Stimulated activated naive CD4-positive, alpha-beta T cell (primary cell): ENCODE results near the gene FKBP3.
"Not testable (repeated sequence)": the region's sequence is repeated elsewhere in the genome, so short reads cannot be mapped to it uniquely, and the experiment has no call there.

Experiments
- DNase-seq, 6 experiments: peaks; one replicate each; lab custom pipeline; 2025; lab: John Stamatoyannopoulos, UW

FKBP3 gene

GRCh38 chr14:45134051-45134958 is at the start of gene FKBP3:
Gene FKBP3 (minus strand): TSS chr14:45134481. CDS start chr14:45134456, 25 bp downstream.
- DNase-seq: peak; percentile 89 to 96 (median 94)

DNA sequence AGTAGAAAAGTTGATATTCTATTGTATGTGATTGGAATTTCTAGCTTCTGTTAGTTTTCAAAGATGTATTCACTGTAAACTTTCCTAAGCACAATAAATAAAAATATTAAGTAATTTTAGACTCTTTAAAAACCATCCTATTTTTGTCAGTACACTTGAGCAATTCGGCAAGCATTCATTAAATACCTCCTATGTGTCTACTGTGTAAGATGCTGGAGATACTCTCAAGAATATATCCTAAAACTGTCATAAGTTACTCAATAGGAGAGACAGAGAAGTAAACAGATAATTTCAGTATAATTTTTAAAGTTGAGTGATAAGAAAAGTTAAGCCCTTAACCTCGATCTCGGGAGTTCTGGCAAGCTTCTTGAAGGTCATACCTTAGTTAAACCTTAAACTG is 47.5 kb upstream of the FKBP3 start:
- no peak for DNase-seq

GRCh38 chr14:45181329-45181728 is 47.0 kb upstream of the FKBP3 start:
- DNase-seq: no peak

- no peak for DNase-seq
These were observed 42.8 kb upstream of the FKBP3 start for GRCh38 chr14:45177076-45177475.

DNA sequence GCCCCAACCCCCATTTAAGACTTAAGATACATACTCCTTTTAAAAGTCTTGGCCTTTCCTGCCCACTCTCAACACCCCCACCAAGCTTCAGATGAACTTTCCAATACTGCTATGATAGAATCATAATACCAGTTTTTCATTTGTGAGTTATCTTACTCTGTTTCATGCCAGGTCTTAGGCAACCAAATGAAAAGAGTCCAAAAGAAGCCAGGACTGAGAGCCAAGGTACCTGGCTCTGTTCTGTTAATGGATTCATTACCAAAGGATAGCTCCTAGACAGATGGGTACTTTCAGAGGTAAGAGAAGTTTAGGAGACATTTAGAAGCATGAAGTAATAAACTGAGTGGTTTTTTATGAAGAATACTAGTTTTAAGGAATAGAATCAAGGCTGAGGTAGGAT is 35.6 kb upstream of the FKBP3 start:
- DNase-seq: no peak

DNA sequence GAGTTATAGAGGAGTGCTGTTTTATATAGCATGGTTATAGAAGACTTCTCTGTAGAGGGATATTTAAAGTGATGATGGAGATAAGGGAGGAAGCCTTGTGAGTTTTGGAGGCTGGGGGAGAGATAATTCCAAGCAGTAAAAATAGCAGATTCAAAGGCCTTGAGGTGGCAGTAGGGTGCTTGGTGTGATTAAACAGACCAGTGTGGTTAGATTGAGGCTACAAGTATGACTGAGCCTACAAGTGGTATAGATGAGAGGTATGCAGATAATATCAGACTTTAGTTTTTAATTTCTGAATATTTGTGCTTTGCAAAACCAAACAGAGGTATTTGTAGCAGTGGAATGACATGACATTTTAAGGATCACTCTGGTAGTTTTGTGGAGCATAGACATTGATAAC is 21.8 kb upstream of the FKBP3 start:
- DNase-seq: no peak

DNA sequence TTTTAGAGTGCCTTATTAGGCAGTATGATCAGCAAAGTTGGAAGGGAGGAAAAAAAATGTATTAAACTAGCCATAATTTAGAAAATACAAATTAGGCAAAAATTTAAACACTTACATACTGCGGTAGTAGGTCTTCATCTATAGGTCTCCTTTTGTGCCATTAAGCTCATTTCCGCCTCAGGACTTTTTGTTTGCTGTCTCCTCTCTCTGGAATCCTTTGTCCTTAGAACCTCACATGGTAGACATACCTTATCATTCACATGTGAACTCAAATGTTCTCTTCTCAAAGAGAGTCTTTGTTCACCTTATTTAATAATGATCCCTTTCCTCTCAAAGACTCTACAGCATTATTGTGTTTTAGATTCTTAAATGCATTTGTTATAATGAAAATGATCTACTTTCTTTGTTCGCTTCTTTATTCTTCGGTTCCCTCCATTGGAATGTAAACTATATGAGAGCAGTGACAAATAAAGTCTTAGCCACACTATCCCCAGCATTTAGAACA is 16.2 kb upstream of the FKBP3 start:
- no peak for DNase-seq

- DNase-seq: no peak
These were observed 15.3 kb upstream of the FKBP3 start for GRCh38 chr14:45149602-45150001.

DNA sequence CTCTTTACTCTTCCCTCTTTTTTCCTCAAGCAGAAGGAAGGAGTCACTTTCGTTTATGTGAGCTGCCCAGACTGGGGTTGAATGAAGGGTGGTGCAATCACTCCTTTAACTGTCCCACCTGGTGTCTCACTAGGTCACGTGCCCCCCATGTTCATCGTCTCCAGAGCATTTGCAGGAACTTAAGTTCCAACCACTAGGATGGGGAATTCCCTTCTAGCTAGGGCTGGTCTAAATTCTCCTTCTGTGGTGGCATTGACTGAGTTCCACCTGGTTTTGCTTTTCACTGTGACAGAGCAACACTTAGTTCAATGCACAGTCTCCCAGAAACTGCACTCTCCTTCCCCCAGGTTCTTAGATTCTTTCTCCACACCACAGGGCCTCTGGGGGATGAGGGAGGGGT is 10.9 kb upstream of the FKBP3 start:
- DNase-seq: no peak

GRCh38 chr14:45144658-45145057 is 10.4 kb upstream of the FKBP3 start:
- no peak for DNase-seq

- not testable (repeated sequence) for DNase-seq
These were observed 7.8 kb upstream of the FKBP3 start for GRCh38 chr14:45142083-45142482.

DNA sequence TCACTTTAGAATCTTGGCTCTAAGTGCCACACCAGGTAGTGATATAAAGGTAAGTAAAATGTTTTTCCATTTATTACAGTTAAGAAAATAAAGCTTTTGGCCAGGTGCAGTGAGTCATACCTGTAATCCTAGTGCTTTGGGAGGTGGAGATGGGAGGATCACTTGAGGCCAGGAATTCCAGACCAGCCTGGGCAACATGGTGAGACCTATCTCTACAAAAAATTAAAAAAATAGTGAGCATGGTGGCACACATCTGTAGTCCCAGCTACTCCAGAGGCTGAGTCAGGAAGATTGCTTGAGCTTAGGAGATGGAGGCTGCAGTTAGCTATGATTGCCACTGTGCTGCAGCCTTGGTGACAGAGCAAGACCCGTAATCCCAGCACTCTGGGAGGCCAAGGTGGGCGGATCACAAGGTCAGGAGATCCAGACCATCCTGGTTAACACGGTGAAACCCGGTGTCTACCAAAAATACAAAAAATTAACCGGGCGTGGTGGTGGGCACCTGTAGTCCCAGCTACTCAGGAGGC is 6.4 kb upstream of the FKBP3 start:
- DNase-seq: no peak

DNA sequence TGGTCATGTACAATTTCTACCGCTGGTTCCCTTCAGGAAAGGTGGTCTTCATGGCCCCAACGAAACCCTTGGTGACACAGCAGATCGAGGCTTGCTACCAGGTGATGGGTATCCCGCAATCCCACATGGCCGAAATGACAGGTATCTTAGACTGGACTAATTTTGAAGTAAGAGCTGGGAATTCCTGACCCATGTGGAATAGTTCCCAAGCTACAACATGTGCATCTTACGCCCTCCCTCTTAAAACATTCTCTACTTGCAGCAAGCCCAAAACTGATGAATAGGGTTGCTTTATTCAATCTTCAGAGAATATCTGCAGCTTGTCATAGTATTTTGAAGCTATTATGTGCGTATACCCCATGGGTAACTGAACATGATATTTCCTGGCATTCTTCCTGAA is 2.1 kb upstream of the FKBP3 start:
- DNase-seq: no peak

DNA sequence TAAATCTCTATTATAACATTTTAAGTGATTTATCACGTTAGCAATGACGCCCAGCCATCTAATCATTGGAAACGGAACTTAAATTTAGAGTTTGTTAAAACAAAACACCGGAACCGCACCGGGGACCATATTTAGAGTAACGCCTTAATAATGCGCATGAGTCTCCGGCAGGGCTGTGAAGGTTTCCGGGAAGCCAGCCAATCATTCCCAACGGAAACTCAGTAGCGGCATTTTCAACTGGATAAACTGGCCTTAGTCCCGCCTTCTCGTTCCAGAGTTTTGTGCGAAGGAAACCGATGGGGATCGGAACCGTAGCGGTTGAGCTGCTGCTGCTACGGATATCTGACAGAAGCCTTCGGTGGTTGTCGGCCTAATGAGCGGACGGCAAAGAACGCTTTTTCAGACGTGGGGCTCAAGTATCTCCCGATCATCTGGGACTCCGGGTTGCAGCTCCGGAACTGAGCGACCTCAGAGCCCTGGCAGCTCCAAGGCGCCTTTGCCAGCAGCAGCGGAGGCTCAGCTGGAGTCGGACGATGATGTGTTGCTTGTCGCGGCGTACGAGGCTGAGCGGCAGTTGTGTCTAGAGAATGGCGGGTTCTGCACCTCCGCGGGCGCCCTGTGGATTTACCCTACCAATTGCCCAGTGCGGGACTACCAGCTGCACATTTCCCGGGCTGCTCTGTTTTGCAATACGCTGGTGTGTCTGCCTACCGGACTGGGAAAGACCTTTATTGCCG is 1.5 kb upstream of the FKBP3 start, which contains the start of gene FANCM:
Gene FANCM (plus strand): TSS at position 272 of the 737 bp plus-strand sequence. CDS start 102 bp downstream, at position 374.
- DNase-seq: peak; percentile 71 to 92 (median 84)

- no peak for DNase-seq
These were observed 875 bp upstream of the FKBP3 start for GRCh38 chr14:45135156-45135555.

DNA sequence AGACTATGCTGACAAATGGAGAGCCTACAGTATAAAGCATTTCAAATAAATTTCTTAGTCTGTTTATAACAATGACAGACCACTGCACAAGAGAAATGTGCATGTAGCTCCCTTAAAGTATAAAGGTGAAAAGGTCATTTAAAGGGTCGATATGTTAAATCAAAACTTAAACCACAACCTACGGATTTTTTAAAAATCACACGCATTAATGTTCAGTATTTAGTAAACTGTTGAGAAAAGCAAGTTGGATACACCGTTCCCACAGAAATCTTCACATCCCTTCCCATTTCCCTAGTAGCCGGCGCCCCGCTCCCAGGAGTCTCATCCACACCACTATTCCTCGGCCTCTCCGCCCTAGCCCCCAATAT is 614 bp downstream of the FKBP3 start:
- DNase-seq: peak in 1 of 6 experiments; percentile 39

DNA sequence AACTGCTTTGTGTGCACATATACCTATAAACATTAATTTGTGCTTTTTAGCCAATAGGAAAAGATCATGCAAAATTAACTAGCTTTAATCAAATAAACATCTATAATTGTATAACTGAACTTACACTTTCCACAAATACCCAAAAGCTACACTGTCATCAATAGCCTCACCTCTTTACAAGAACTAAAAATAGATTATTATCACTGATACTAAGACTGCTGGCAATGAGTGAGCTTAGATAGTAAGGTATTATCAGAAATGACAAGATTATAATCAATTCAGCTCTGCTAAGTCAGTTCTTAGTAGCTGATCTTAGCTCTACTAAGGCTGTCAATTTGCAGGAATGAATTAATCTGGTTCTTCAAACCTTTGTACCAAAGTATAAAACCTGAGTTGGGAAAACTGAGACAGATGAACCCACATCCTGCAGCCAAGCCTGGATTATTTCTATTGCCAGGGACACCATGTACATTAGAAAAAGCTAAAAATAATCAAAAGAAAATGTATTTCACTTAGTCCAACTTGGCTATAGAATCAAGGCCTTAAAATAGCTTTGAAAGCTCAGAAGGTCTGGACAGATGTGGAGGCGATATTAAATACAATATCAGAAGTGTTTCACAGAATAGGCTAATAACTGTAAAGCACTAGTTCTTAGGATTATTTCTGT is 5.2 kb downstream of the FKBP3 start:
- DNase-seq: no peak

- DNase-seq: no peak
These were observed 8.5 kb downstream of the FKBP3 start for GRCh38 chr14:45125754-45126153.

DNA sequence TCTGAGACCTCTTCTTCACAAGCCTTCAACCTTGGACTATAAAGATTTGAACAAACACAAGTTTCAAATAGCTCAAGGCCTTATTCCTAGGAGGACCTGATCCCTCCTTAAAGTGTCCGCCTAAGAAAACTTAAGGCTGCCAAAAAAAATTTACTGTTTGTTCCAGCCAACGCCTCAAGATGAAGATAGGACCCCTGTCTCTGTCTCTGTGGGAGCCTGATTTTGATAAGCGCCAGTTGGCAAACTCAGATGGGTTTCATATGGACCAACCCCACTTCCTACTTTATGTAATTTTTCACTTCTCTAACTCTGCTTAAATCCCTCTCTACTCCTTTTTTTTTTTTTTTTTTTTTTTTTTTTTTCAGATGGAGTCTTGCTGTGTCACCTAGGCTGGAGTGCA is 11.0 kb downstream of the FKBP3 start:
- DNase-seq: no peak

GRCh38 chr14:45120096-45120495 is 14.2 kb downstream of the FKBP3 start:
- no peak for DNase-seq

DNA sequence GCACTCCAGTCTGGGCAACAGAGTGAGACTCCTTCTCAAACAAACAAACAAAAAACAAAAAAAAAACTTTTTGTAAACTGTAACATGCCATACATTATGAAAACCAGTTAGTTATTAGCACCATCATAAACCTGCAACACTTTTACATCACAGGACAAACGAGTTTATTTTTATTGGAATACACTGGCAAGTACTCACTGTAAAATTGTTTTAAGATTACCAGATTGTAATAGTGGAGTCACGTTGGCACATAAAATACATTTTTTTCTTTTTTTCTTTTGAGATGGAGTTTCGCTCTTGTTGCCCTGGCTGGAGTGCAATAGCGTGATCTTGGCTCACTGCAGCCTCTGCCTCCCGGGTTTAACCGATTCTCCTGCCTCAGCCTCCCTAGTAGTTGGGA is 15.7 kb downstream of the FKBP3 start:
- no peak for DNase-seq

DNA sequence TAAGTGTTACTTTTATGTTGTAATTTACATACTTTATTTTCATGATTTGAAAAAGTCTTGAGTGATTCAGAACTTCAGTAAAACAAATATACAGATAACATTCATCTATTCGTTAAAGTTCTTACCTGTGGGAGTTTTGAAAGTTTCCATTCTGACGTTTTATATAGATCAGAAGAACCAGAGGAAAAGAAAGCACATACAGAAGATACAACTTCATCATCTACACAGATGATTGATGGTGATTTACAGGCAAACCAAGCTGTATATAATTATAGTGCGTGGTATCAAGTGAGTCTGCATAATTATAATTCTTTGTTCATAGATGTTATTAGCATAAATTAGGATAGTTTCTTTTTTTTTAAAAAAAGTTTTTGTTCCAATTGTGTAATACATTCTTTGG is 20.0 kb downstream of the FKBP3 start:
- no peak for DNase-seq
